Natural killer cell (primary cell): ENCODE results near the gene CSF1. TPM values are rescaled to one million over a fixed set of nuclear protein-coding genes. Genes with fewer than 3 reads are reported as not detected.

Experiments used
- ATAC-seq, 3 donors: fragments of 150-1000 bp in 2 of 3; fragments of 200-7000 bp in 1 of 3; cut with Tn5 transposase; 1 replicate in 1 of 3; 2 replicates in 2 of 3; pipeline ENCODE4 v1.10.0; 2021; ENCODE audit warnings: mild to moderate bottlenecking in 2 of 3, moderate library complexity in 2 of 3
- DNase-seq, 2 donors: peaks; one replicate each; pipeline versions ENCODE4 v3.0.0 to v3.0.0-alpha.2; 2013 to 2021; ENCODE audit warnings: mixed read lengths in 1 of 2
- H3K27ac ChIP-seq: one replicate; pipeline ENCODE4 v1.5.1; 2013; ENCODE audit warnings: mild to moderate bottlenecking, low read length
- H3K27me3 ChIP-seq: one replicate; pipeline ENCODE4 v1.6.1; 2013; ENCODE audit warnings: low read length; ENCODE audit not compliant: control insufficient read depth, insufficient read depth
- H3K36me3 ChIP-seq: one replicate; pipeline ENCODE4 v1.6.1; 2013; ENCODE audit warnings: low read length; ENCODE audit not compliant: control insufficient read depth, insufficient read depth
- H3K4me1 ChIP-seq: one replicate; pipeline ENCODE4 v1.6.1; 2013; ENCODE audit warnings: low read length; ENCODE audit not compliant: control insufficient read depth, insufficient read depth
- H3K4me3 ChIP-seq: one replicate; pipeline ENCODE4 v1.5.1; 2013; ENCODE audit warnings: low read length
- H3K9me3 ChIP-seq: one replicate; pipeline ENCODE4 v1.6.1; 2013; ENCODE audit warnings: low read length; ENCODE audit not compliant: control insufficient read depth, insufficient read depth
- H3K27ac Mint-ChIP-seq, 2 donors: one replicate each; pipeline ENCODE4 v1.8.0; 2022; ENCODE audit warnings: mild to moderate bottlenecking in 2 of 2, mixed read lengths in 2 of 2, moderate library complexity in 1 of 2
- H3K27me3 Mint-ChIP-seq, 2 donors: one replicate each; pipeline ENCODE4 v1.8.0; 2022; ENCODE audit warnings: low read depth in 2 of 2, mixed read lengths in 2 of 2
- H3K36me3 Mint-ChIP-seq: one replicate; pipeline ENCODE4 v1.8.0; 2022; ENCODE audit warnings: mixed read lengths
- H3K4me1 Mint-ChIP-seq, 2 donors: one replicate each; pipeline ENCODE4 v1.8.0; 2022; ENCODE audit warnings: mixed read lengths in 2 of 2
- H3K4me3 Mint-ChIP-seq: one replicate; pipeline ENCODE4 v1.8.0; 2022; ENCODE audit warnings: mild to moderate bottlenecking, moderate library complexity, mixed read lengths
- H3K9me3 Mint-ChIP-seq, 2 donors: one replicate each; pipeline ENCODE4 v1.8.0; 2022; ENCODE audit warnings: mixed read lengths in 2 of 2
- CTCF ChIP-seq: fragments of 200-600 bp; IDR thresholded peaks from one replicate; pipeline ENCODE4 v1.8.0; 2022; ENCODE audit warnings: antibody characterized with exemption
- WGBS: methylation state at CpG from one replicate; pipeline ENCODE4 v1.1.7; 2013; ENCODE audit warnings: missing lambda C conversion rate; ENCODE audit not compliant: insufficient coverage; 5-methylcytosine and 5-hydroxymethylcytosine counted together
- intact Hi-C: fragments of 100-400 bp; cut with micrococcal nuclease; formaldehyde crosslinking; loops from one replicate; pipeline ENCODE4 v1.14.2; 2022
- total RNA-seq, 4 donors: library from RNA; stranded (reverse); fragments of 120-200 nt in 1 of 4; gene quantifications; one replicate each; pipeline versions ENCODE4 v1.2.3 to v1.2.4, GENCODE V29; 2013 to 2022

CSF1 gene
- total RNA-seq, 3 donors from 2014 or later (not counting 1 experiment from before 2014, with no cell fraction given) = 2.1 to 57.9 (median 3.7) TPM

DNA sequence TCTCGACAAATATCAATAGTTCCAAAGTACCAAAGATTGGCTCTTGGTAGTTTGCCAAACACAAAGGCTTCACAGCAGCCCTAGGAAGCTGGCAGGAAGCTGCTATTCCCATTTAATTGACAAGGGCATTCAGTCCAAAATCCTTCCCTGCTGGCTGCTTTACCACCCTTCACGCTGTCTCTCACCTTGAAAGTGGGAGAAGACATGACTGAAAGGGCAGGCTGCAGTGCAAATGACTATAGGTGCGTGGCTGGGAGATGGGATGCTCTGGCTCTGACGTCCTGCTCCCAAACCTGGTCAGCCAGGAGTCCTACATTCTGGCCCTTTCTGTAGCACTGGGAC is 3.8 kb upstream of the CSF1 start:
- Mint-ChIP-seq H3K36me3 (no peaks in the 10 kb centered on the region), H3K27me3 (peaks cover 23 to 33% of the 10 kb centered on the region in 2 donors), H3K4me3 (no peak overlapping the region), H3K9me3 (no peaks in the 10 kb centered on the region), H3K4me1 (peaks cover 24 to 27% of the 10 kb centered on the region in 2 donors), H3K27ac (peak overlapping the region in 1 of 2 donors; percentile 88)
- intact Hi-C loops = no loop called here
- Histone ChIP-seq H3K27ac (no peak overlapping the region), H3K36me3 (no peaks in the 10 kb centered on the region), H3K27me3 (peaks cover 14% of the 10 kb centered on the region), H3K4me1 (peaks cover 31% of the 10 kb centered on the region), H3K9me3 (no peaks in the 10 kb centered on the region), H3K4me3 (no peak overlapping the region)
- DNase-seq (no peak), ATAC-seq (no peak)
- TF ChIP-seq CTCF = no peak
- 90% methylated on average over 4 of the region's 4 CpGs for WGBS

DNA sequence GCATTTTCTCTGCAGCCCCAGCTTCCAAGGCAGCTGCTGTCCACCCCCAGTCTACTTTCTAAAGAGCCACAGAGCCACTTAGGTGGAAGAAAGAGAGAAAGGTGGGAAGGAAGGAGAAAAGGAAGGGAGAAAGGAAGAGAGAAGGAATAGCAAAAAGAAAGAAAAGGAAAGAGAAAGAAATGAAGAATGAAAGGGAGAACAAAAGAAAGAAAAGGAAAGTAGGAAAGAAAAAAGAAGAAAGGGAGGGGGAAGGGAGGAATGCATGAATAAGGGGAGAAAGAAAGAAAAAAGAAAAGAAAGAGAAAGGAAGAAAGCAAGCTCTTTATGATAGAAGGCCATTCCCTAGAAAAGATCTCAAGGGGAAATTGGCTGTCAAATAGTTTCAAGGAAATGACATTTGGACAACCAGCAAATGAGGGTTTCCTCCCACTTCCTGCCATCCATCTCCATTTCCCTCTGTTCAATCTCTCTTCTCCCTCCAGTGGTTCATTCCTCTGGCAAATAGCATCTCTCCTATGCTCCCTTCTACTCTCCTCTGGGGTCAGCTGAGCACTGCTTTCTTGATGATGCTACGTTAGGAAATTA is 3.4 kb upstream of the CSF1 start:
- no peak overlapping the region for H3K4me3 Mint-ChIP-seq
- H3K27ac Mint-ChIP-seq = no peak overlapping the region
- Histone ChIP-seq H3K4me1 (peaks cover 33% of the 10 kb centered on the region), H3K4me3 (no peak overlapping the region), H3K36me3 (no peaks in the 10 kb centered on the region), H3K9me3 (no peaks in the 10 kb centered on the region), H3K27me3 (peaks cover 14% of the 10 kb centered on the region), H3K27ac (no peak overlapping the region)
- DNase-seq (no peak), ATAC-seq (no peak)
- 91% methylated on average over 1 of the region's 1 CpG for WGBS
- intact Hi-C loops = no loop called here
- H3K4me1 Mint-ChIP-seq = peaks cover 25 to 30% of the 10 kb centered on the region in 2 donors
- no peaks in the 10 kb centered on the region for H3K36me3 Mint-ChIP-seq
- H3K27me3 Mint-ChIP-seq = peaks cover 27 to 35% of the 10 kb centered on the region in 2 donors
- no peak for TF ChIP-seq CTCF
- H3K9me3 Mint-ChIP-seq = no peaks in the 10 kb centered on the region

DNA sequence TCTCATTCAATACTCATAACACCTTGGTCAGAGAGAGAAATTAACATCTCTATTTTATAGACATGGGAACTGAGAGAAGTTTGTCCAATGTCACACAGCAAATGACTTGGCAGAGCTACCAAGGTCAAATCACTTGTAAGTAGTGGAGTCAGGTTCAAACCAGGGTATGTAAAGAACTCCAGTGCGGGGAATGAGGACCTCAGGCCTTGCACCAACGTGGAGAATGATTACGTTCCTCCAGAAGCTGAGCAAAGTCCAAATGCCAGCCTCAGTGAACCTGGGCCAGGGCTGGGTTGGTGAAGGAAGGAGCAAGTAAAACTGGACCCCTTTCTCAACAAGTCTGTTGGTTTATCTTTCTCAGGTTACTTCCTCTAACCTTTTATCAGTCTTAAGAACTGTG is 1.8 kb upstream of the CSF1 start:
- H3K27ac Mint-ChIP-seq = no peak overlapping the region
- no peaks in the 10 kb centered on the region for H3K9me3 ChIP-seq
- H3K36me3 Mint-ChIP-seq = no peaks in the 10 kb centered on the region
- ATAC-seq (no peak), DNase-seq (no peak)
- H3K9me3 Mint-ChIP-seq = no peaks in the 10 kb centered on the region
- H3K27me3 ChIP-seq = peaks cover 14% of the 10 kb centered on the region
- peaks cover 32 to 47% of the 10 kb centered on the region in 2 donors for H3K27me3 Mint-ChIP-seq
- peaks cover 33% of the 10 kb centered on the region for H3K4me1 ChIP-seq
- H3K36me3 ChIP-seq = no peaks in the 10 kb centered on the region
- intact Hi-C loops = no loop called here
- no peak overlapping the region for H3K4me3 Mint-ChIP-seq
- no peak for TF ChIP-seq CTCF
- no peak overlapping the region for H3K4me3 ChIP-seq
- peaks cover 25 to 30% of the 10 kb centered on the region in 2 donors for H3K4me1 Mint-ChIP-seq
- WGBS = 93% methylated on average over 3 of the region's 3 CpGs
- no peak overlapping the region for H3K27ac ChIP-seq

- WGBS = 100% methylated on average over 1 of the region's 3 CpGs
- H3K36me3 ChIP-seq = no peaks in the 10 kb centered on the region
- no peaks in the 10 kb centered on the region for H3K36me3 Mint-ChIP-seq
- no peaks in the 10 kb centered on the region for H3K9me3 Mint-ChIP-seq
- ATAC-seq = no peak
- H3K9me3 ChIP-seq = no peaks in the 10 kb centered on the region
- H3K4me1 ChIP-seq = peaks cover 33% of the 10 kb centered on the region
- peak overlapping the region; percentile 85 for H3K4me3 Mint-ChIP-seq
- no peak for DNase-seq
- peaks cover 25 to 30% of the 10 kb centered on the region in 2 donors for H3K4me1 Mint-ChIP-seq
- H3K27me3 Mint-ChIP-seq = peaks cover 32 to 51% of the 10 kb centered on the region in 2 donors
- intact Hi-C loops = no loop called here
- TF ChIP-seq CTCF = no peak
- H3K27ac Mint-ChIP-seq = peak overlapping the region in 1 of 2 donors; percentile 81
- peaks cover 14% of the 10 kb centered on the region for H3K27me3 ChIP-seq
- H3K4me3 ChIP-seq = no peak overlapping the region
- H3K27ac ChIP-seq = no peak overlapping the region
Observed at GRCh38 chr1:109909561-109909960, 1.1 kb upstream of the CSF1 start.
